ENCODE data around the gene INPP5A.
"Not testable (repeated sequence)": the region's sequence is repeated elsewhere in the genome, so short reads cannot be mapped to it uniquely, and the experiment has no call there.

INPP5A gene

GRCh38 chr10:132761395-132762060 is 223.9 kb downstream of the INPP5A start:
- DNase-seq (ENCODE audit: low read depth in 2 of 2): no peak

GRCh38 chr10:132762267-132762666 is 224.7 kb downstream of the INPP5A start:
- DNase-seq (ENCODE audit: low read depth in 2 of 2): no peak

- DNase-seq (ENCODE audit: low read depth in 2 of 2): no peak
Observed at GRCh38 chr10:132763545-132763944, 226.0 kb downstream of the INPP5A start.

- DNase-seq (ENCODE audit: low read depth in 2 of 2): no peak
Observed at GRCh38 chr10:132764108-132764507, 226.5 kb downstream of the INPP5A start.

GRCh38 chr10:132765435-132765834 is 227.8 kb downstream of the INPP5A start:
- DNase-seq (ENCODE audit: low read depth in 2 of 2): no peak

GRCh38 chr10:132766291-132766690 is 228.7 kb downstream of the INPP5A start:
- no peak for DNase-seq (ENCODE audit: low read depth in 2 of 2)

GRCh38 chr10:132768346-132769248 is 231.0 kb downstream of the INPP5A start:
- no peak for DNase-seq (ENCODE audit: low read depth in 2 of 2)

GRCh38 chr10:132770061-132771021 is 232.8 kb downstream of the INPP5A start:
- no peak for DNase-seq (ENCODE audit: low read depth in 2 of 2)

- DNase-seq (ENCODE audit: low read depth in 2 of 2): not testable (repeated sequence)
Observed at GRCh38 chr10:132772816-132773215, 235.2 kb downstream of the INPP5A start.

GRCh38 chr10:132774181-132774901 is 236.8 kb downstream of the INPP5A start:
- no peak for DNase-seq (ENCODE audit: low read depth in 2 of 2)

GRCh38 chr10:132774902-132775863 is 237.6 kb downstream of the INPP5A start:
- no peak for DNase-seq (ENCODE audit: low read depth in 2 of 2)

- no peak for DNase-seq (ENCODE audit: low read depth in 2 of 2)
Observed at GRCh38 chr10:132776186-132776585, 238.6 kb downstream of the INPP5A start.

GRCh38 chr10:132776821-132777220 is 239.2 kb downstream of the INPP5A start:
- no peak for DNase-seq (ENCODE audit: low read depth in 2 of 2)

- no peak for DNase-seq (ENCODE audit: low read depth in 2 of 2)
Observed at GRCh38 chr10:132777441-132777840, 239.9 kb downstream of the INPP5A start.

- no peak for DNase-seq (ENCODE audit: low read depth in 2 of 2)
Observed at GRCh38 chr10:132779549-132780294, 242.1 kb downstream of the INPP5A start.

GRCh38 chr10:132780356-132780755 is 242.8 kb downstream of the INPP5A start:
- no peak for DNase-seq (ENCODE audit: low read depth in 2 of 2)

GRCh38 chr10:132781556-132781955 is 244.0 kb downstream of the INPP5A start:
- no peak for DNase-seq (ENCODE audit: low read depth in 2 of 2)

- no peak for DNase-seq (ENCODE audit: low read depth in 2 of 2)
Observed at GRCh38 chr10:132783165-132783939, 245.8 kb downstream of the INPP5A start.
